GM12874 (cell line): ENCODE results near the gene UBAC2.

Experiments
- CTCF ChIP-seq: IDR thresholded peaks from 2 replicates; pipeline ENCODE4 v1.5.1; 2011; ENCODE audit warnings: low read depth, mild to moderate bottlenecking, control low read depth, low read length, moderate library complexity; ENCODE audit not compliant: insufficient read depth

Gene UBAC2

GRCh38 chr13:99301913-99302636, 101.4 kb downstream of the UBAC2 start:
- no peak for TF ChIP-seq CTCF

GRCh38 chr13:99302637-99303505, 102.2 kb downstream of the UBAC2 start:
- TF ChIP-seq CTCF = no peak

- no peak for TF ChIP-seq CTCF
These were observed 103.3 kb downstream of the UBAC2 start for GRCh38 chr13:99303863-99304521.

GRCh38 chr13:99304541-99304940, 103.9 kb downstream of the UBAC2 start:
- TF ChIP-seq CTCF = no peak

- no peak for TF ChIP-seq CTCF
These were observed 104.5 kb downstream of the UBAC2 start for GRCh38 chr13:99305158-99305557.

- no peak for TF ChIP-seq CTCF
These were observed 104.9 kb downstream of the UBAC2 start for GRCh38 chr13:99305566-99305965.

GRCh38 chr13:99307247-99307646, 106.6 kb downstream of the UBAC2 start, which contains the start of gene GPR183:
GPR183 (minus strand) TSS chr13:99307399; CDS start chr13:99296145, 11,254 bp downstream.
- no peak for TF ChIP-seq CTCF
